DND-41 (cell line): Measurements from ENCODE around the gene RPS6KA1.

ENCODE experiments used
- CTCF ChIP-seq: IDR thresholded peaks from 2 replicates; pipeline ENCODE4 v1.5.1; 2012; ENCODE audit warnings: borderline replicate concordance, low read length, moderate library complexity, mild to moderate bottlenecking; ENCODE audit not compliant: poor library complexity, severe bottlenecking; ENCODE audit errors: extremely low read depth
- EZH2 ChIP-seq: IDR thresholded peaks from 3 replicates; pipeline ENCODE4 v1.6.1; 2012; ENCODE audit warnings: borderline replicate concordance, low read depth, mild to moderate bottlenecking, moderate library complexity, low read length, inconsistent platforms; ENCODE audit not compliant: severe bottlenecking

- TF ChIP-seq CTCF (peak; percentile 28), EZH2 (no peak)
Measured at GRCh38 chr1:26537951-26538352, 8.4 kb downstream of the RPS6KA1 start.
